Peyer's patch (tissue), 4 donors: ENCODE data around the gene RECK. TPM values are rescaled to one million over a fixed set of nuclear protein-coding genes. Genes with fewer than 3 reads are reported as not detected.

Experiments used
- DNase-seq, 3 donors: peaks; one replicate each; pipeline ENCODE4 v3.0.0-alpha.2; 2017 to 2019
- H3K27ac ChIP-seq, 4 donors: fragments of 200-600 bp; sonication (generic); one replicate each; pipeline ENCODE4 v1.5.1; 2016 to 2019
- H3K27me3 ChIP-seq, 2 donors: fragments of 200-600 bp; sonication (generic); one replicate each; pipeline ENCODE4 v1.5.1; 2019
- H3K36me3 ChIP-seq, 3 donors: fragments of 200-600 bp; sonication (generic); one replicate each; pipeline ENCODE4 v1.5.1; 2016 to 2019
- H3K4me1 ChIP-seq, 4 donors: fragments of 200-600 bp; sonication (generic); one replicate each; pipeline ENCODE4 v1.5.1; 2016 to 2019
- H3K4me3 ChIP-seq, 4 donors: fragments of 200-600 bp; sonication (generic); 1 replicate in 3 of 4; 2 replicates in 1 of 4; pipeline ENCODE4 v1.5.1; 2016 to 2019; ENCODE audit warnings: mild to moderate bottlenecking in 1 of 4
- H3K9me3 ChIP-seq, 4 donors: fragments of 200-600 bp; sonication (generic); one replicate each; pipeline ENCODE4 v1.5.1; 2016 to 2019; ENCODE audit warnings: mild to moderate bottlenecking in 1 of 4
- POLR2A ChIP-seq, 2 donors: fragments of 450-650 bp; IDR thresholded peaks; one replicate each; pipeline ENCODE4 v1.5.1; 2017; ENCODE audit warnings: antibody characterized with exemption in 2 of 2, mild to moderate bottlenecking in 2 of 2, moderate library complexity in 2 of 2
- total RNA-seq, 4 donors: library from RNA; depleted of rRNA; stranded (reverse); fragments of >200 nt; gene quantifications; one replicate each; pipeline ENCODE4 v1.1.0, GENCODE V29; 2016
- TF ChIP-seq, protein P1 (sequence below), 6 experiments: fragments of 450-650 bp in 4 of 6; fragments of 200-600 bp in 2 of 6; sonication (generic) in 1 of 6; IDR thresholded peaks; one replicate each; pipeline ENCODE4 v1.5.1; 2017 to 2019; ENCODE audit warnings: antibody characterized with exemption in 6 of 6, mild to moderate bottlenecking in 3 of 6, moderate library complexity in 1 of 6

RECK gene
- total RNA-seq, 4 donors from 2014 or later = 1.9 to 8.3 (median 5.9) TPM

DNA sequence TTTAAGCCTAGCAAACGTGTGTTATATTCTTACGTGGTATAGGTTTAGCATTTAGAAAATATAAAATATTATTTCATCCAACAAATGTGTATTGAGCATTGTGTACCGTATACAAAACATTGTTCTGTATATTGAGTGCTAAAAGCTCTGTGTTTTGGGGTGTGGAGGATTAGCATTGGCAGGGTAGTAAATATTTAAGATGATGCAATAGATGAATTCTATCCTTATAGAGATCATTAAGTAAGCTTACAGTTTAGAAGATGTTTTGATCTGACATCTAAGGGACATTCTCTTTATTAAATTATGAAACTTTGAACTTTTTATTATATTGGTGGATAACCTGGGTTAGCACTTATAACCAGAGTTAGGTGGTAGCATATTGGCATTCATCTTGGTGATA, 51.3 kb downstream of the RECK start:
- DNase-seq = no peak
- no peaks in the 10 kb centered on the region for H3K9me3 ChIP-seq
- H3K4me3 ChIP-seq = no peak overlapping the region
- H3K4me1 ChIP-seq = peaks cover 0 to 14% (median 0%) of the 10 kb centered on the region in 4 donors
- no peak for TF ChIP-seq POLR2A (IDR thresholded peaks at IDR 0.05)
- TF ChIP-seq, protein P1, sequence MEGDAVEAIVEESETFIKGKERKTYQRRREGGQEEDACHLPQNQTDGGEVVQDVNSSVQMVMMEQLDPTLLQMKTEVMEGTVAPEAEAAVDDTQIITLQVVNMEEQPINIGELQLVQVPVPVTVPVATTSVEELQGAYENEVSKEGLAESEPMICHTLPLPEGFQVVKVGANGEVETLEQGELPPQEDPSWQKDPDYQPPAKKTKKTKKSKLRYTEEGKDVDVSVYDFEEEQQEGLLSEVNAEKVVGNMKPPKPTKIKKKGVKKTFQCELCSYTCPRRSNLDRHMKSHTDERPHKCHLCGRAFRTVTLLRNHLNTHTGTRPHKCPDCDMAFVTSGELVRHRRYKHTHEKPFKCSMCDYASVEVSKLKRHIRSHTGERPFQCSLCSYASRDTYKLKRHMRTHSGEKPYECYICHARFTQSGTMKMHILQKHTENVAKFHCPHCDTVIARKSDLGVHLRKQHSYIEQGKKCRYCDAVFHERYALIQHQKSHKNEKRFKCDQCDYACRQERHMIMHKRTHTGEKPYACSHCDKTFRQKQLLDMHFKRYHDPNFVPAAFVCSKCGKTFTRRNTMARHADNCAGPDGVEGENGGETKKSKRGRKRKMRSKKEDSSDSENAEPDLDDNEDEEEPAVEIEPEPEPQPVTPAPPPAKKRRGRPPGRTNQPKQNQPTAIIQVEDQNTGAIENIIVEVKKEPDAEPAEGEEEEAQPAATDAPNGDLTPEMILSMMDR (IDR thresholded peaks at IDR 0.05) = no peak
- H3K36me3 ChIP-seq = no peaks in the 10 kb centered on the region
- H3K27me3 ChIP-seq = no peaks in the 10 kb centered on the region
- no peak overlapping the region for H3K27ac ChIP-seq

DNA sequence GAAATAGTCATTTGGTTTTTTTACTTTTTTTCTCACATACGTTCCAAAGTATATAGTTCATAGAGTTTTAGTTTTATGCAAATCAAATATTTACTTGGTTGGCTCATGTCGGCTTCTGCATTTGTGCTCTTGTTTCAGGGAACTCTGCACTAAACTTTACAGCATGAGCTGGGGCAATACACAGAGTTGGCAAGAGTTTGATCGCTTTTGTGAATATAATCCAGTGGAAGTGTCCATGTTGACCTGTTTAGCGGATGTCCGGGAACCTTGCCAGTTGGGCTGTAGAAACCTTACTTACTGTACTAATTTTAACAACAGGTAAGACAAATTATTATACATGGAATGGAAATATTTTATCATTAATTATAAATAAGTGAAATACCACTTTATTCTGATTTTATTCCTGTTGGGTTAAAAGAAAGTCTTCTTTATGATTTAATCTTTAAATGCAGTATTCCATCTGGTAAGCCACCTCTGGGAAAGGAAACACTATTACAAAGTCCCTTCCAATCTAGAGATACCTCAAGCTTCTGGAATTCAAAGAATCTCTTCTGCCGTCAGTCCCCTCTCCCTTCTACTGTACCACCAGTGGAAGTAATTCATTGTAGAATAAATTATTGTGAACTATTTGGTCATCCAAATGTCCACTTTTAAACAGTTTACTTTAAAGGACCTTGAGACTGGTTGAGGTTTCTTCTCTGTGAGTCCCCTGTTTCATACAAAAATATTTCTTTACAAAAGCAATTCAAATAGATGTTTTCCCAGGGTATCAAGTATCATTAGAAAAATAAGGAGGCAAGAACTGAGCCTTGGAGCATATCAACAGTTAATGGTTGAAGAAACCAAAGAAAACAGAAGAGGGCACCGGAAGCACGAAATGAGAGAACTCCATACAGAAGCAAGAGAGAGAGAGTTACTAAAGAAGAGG, 54.6 kb downstream of the RECK start:
- H3K27me3 ChIP-seq = no peaks in the 10 kb centered on the region
- H3K36me3 ChIP-seq = no peaks in the 10 kb centered on the region
- H3K9me3 ChIP-seq = no peaks in the 10 kb centered on the region
- H3K4me3 ChIP-seq = no peak overlapping the region
- no peak for TF ChIP-seq POLR2A (IDR thresholded peaks at IDR 0.05)
- TF ChIP-seq, protein P1 (IDR thresholded peaks at IDR 0.05) = peak in 1 of 6 experiments; percentile 6
- H3K27ac ChIP-seq = no peak overlapping the region
- DNase-seq = no peak
- peaks cover 0 to 15% (median 0%) of the 10 kb centered on the region in 4 donors for H3K4me1 ChIP-seq

DNA sequence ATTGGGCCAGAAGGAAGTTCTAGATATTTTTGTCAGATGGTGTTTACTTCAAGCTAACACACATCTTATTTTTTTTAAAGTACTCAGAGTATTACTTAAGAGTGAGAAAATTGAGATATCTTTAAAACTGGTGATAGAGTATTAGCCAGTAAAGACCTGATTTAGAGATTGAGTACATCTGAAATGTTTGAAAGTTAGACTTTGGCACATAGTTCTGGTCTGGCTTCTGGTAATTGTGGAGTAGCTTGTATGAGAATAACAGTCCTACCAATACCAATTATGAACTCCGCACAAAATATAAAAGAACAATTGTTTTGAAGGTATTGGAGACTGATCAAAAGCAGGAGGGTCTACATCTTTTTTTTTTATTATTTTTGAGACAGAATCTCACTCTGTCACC, 55.3 kb downstream of the RECK start:
- Histone ChIP-seq H3K4me3 (no peak overlapping the region), H3K27ac (peak overlapping the region in 3 of 4 donors; percentile 8 to 63 (median 13)), H3K36me3 (no peaks in the 10 kb centered on the region), H3K4me1 (peaks cover 0 to 15% (median 0%) of the 10 kb centered on the region in 4 donors), H3K9me3 (no peaks in the 10 kb centered on the region), H3K27me3 (no peaks in the 10 kb centered on the region)
- DNase-seq = no peak
- TF ChIP-seq, protein P1 (IDR thresholded peaks at IDR 0.05) = no peak
- no peak for TF ChIP-seq POLR2A (IDR thresholded peaks at IDR 0.05)

DNA sequence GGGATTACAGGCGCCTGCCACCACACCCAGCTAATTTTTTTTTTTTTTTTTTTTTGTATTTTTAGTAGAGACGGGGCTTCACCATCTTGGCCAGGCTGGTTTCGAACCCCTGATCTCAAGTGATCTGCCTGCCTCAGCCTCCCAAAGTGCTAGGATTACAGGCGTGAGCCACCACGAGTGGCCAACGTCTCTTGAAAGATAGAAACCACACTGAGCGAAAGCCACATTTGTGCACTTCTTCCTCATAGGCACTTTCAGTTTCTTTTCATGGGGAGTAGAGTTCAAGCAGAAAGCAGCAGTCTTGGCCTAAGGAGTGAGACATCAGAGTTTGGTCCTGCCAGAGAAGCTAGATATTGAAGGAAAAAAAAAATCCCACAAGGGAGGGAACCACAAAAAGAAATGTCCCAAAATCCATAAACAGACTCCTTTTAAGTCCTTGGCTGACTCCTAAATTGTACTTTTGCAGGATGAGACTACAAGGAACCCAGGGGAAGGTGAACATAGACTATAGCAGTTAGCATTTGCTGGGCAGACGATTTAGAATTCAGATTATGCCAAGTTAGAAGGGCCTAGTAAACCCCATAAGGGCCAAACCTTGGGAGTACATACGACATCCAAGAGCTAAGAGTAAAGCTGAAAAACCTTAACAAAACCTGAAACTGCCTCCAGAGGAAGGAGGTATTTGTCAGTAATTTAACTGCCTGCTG, 55.9 kb downstream of the RECK start:
- Histone ChIP-seq H3K27ac (peak overlapping the region; percentile 5 to 63 (median 19)), H3K4me1 (peaks cover 0 to 15% (median 0%) of the 10 kb centered on the region in 4 donors), H3K9me3 (no peaks in the 10 kb centered on the region), H3K4me3 (no peak overlapping the region), H3K27me3 (no peaks in the 10 kb centered on the region), H3K36me3 (no peaks in the 10 kb centered on the region)
- peak in 2 of 3 donors; percentile 35 to 65 for DNase-seq
- no peak for TF ChIP-seq POLR2A (IDR thresholded peaks at IDR 0.05)
- TF ChIP-seq, protein P1 (IDR thresholded peaks at IDR 0.05) = no peak

DNA sequence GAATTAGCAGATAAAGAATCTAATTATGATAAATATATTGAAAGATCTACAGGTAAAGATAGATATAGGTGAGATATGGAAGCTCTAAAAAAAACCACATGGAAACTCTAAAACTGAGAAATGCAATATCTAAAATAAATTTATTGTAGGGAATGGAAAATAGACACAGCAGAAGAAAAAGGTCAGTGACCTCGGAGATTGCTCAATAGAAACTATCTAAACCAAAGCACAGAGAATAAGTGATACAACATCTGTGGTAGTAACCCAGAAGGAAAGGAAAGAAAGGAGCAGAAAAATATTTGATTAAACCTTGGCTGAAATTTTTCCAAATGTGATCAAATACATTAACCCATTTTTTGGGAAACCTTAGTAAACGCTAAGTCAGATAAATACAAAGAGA, 56.7 kb downstream of the RECK start:
- TF ChIP-seq, protein P1 (IDR thresholded peaks at IDR 0.05) = no peak
- H3K27ac ChIP-seq = no peak overlapping the region
- no peak overlapping the region for H3K4me3 ChIP-seq
- no peaks in the 10 kb centered on the region for H3K36me3 ChIP-seq
- no peak for DNase-seq
- no peaks in the 10 kb centered on the region for H3K27me3 ChIP-seq
- peaks cover 0 to 15% (median 0%) of the 10 kb centered on the region in 4 donors for H3K4me1 ChIP-seq
- H3K9me3 ChIP-seq = no peaks in the 10 kb centered on the region
